Stimulated activated CD4-positive, alpha-beta T cell treated with anti-CD3 and anti-CD28 coated beads, Interleukin-2, amount 100 ng/mL, for 24 hours (primary cell): ENCODE results near the gene DENND10.
"Not testable (repeated sequence)": the region's sequence is repeated elsewhere in the genome, so short reads cannot be mapped to it uniquely, and the experiment has no call there.

Experiments used
- DNase-seq, 2 donors: peaks; one replicate each; pipeline ENCODE4 v3.0.0-alpha.2; 2020

The DENND10 gene

DNA sequence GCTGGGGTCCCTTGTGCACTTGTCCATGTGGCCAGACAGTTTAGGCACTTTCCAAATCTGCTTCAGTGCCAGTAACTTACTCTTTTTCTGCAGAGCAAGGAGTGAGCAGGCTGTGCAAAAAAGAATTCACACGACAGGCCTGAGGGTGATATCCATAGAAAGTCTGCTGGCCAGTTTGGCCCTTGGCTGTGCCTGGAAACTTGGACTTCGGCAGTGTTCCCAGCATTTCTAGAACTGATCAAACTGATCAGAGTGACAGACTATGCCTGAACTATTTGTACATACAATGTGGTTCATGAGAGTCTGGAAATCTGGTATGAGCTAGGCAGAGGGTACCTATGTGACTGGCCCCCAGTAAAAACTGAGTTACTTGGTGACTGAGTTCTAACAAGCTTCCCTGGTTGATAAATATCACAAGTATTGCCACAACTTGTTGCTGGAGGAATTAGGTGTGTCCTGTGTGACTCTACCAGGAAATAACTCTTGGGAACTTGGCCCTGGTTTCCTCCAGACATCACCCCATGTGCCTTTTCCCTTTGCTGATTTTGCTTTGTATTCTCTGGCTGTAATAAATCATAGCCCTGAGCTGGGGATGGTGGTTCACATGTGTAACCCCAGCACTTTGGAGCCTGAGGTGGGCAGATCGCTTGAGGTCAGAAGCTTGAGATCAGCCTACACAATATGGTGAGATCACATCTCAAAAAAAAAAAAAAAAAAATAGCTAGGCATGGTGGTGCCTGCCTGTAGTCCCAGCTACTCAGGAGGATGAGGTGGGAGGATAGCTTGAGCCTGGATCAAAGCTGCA, 3.3 kb upstream of the DENND10 start:
- no peak for DNase-seq

DNA sequence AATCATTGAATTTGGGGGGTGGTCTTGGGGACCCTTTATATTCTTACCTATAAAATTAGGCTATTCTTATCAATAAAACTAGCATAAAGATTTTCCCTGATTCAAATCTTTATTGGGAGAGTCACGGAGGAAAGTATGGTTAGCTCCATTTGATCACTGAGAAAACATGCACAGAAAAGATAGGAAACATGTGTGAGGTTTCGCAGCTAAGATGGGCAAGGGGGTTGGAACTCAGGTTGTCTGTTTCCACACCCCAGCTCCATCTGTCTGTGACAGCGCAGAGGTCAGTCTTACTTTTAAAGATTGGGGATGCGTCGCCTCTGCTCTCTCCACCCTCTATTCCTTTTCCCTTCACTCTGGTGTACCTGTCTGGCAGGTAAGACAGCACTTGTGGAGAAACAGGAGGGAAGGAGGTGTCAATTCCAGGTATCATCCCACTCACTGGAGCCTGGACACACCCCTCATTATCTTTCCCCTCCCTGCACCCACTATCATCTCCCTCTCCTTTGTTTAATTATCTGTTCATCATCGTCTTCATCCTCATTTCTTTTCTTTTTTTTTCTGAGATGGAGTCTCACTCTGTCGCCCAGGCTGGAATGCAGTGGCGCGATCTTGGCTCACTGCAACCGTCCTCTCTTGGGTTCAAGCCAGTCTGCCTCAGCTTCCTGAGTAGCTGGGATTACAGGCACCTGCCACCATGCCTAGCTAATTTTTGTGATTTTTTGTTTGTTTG, 2.4 kb upstream of the DENND10 start:
- no peak for DNase-seq

DNA sequence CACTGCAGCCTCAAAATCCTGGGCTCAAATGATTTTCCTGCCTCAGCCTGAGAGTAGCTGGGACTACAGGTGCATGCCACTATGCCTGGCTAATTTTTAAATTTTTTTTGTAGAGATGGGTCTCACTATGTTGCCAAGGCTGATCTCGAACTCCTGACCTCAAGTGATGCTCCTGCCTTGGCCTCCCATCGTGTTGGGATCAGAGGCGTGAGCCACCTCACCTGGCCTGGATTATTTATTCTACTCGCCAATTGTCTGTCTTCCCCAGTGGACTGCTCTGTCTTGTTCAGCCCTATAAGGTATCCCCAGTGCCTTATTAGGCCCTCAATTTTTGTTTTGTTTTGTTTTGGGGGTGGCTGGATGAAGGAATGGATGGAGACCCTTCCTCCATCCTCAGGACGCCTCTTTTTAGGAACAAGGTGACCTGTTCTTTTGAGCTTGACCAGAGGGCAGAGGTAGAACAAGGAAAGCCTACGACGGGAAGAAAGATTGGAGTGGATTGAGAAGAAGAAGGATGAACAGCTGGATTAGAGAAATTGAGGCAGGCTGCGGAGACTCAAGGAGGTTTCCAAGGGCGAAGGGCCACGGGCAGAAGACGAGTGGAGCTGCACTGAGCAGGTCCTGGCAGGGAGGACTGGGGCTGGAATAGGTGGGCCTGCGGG, 541 bp upstream of the DENND10 start:
- no peak for DNase-seq

DNA sequence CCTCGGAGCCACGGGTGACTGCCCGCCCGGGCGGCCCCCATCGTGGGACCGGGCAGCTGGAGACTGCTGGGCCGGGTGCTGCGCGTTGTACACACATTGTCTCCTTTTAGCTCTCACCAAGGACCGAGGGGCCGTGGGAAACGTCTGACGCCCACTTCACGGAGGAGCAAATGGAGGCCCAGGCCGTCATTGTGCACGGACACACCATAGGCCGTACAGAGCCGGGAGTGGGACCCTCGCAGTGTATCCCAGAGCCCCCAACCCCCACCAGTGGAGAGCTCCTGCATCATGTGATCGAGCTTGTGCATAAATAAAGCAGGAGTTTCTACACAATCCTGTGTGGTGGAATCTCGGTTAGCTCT, 722 bp downstream of the DENND10 start:
- peak; percentile 23 to 28 for DNase-seq

DNA sequence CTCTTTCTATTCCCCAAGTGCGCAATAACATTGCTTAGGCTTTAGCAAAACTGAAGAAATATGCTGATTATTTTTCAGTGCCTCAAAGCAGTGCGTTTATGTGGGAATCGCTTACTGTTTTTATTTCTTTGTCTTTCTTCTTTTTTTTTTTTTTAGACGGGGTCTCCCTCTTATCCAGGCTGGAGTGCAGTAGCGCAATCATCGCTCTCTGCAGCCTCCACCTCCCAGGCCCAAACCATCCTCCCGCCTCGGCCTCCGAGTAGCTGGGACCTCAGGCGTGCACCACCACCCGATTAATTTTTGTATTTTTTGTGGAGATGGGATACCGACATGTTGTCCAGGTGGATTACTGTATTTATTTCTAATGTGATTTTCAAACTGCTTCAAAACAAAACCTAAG, 1.2 kb downstream of the DENND10 start:
- DNase-seq = no peak

DNA sequence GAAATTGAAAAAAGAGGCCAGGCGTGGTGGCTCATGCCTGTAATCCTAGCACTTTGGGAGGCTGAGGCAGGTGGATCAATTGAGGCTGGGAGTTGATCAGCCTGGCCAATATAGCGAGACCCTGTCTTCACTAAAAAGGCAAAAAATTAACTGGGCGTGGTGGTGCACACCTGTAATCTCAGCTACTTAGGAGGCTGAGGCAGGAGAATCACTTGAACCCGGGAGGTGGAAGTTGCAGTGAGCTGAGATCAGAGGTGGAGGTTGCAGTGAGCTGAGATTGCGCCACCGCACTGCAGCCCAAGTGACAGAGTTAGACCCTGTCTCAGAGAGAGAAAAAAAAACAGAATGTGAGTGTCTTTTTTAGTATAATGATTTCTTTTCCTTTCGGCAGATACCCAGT, 2.0 kb downstream of the DENND10 start:
- DNase-seq = not testable (repeated sequence)

DNA sequence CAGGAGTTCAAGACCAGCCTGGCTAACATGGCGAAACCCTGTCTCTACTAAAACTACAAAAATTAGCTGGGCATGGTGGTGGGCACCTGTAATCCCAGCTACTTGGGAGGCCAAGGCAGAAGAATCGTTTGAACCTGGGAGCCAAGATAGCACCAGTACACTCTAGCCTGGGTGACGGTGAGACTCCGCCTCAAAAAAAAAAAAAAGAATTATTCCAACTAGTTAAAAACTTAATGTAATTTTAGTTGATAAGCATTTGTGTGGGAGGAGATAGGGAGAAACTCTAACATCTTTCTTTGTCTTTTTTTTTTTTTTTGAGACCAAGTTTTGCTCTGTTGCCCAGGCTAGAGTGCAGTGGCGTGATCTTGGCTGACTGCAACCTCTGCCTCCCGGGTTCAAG, 3.2 kb downstream of the DENND10 start:
- DNase-seq = not testable (repeated sequence)

DNA sequence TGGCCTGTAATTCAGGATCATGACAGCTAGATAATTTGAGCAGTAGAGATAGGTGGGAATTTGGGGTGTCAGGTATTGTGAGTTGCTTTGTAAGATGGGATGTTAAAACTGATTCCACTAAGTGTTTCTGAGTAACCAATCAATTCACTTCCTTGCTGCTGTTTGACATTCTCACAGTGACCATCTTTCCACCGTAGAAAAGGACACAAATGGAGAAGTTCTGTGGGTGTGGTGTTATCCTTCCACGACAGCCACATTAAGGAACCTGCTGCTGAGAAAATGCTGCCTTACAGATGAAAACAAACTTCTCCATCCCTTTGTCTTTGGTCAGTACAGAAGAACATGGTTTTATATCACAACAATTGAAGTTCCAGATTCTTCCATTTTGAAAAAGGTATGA, 3.9 kb downstream of the DENND10 start:
- not testable (repeated sequence) for DNase-seq

DNA sequence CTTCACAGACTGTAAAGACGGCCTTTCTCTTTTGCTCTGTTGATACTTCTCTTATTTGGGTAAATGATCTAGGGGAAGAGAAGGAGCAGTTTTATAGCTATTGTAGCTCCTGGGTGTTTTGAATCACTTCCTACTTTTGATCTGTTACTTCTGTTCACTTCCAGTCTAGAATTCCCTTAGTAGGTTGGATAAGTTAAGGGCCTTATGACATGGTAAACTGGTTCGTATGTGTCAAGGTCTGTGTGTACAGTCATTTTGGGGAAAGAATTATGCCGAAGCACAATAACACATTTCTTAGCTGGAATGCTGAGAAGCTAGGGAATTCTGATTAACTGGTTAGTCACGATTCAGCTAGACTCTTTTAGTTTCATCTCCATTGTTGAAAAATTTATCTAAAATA, 8.1 kb downstream of the DENND10 start:
- DNase-seq = no peak

DNA sequence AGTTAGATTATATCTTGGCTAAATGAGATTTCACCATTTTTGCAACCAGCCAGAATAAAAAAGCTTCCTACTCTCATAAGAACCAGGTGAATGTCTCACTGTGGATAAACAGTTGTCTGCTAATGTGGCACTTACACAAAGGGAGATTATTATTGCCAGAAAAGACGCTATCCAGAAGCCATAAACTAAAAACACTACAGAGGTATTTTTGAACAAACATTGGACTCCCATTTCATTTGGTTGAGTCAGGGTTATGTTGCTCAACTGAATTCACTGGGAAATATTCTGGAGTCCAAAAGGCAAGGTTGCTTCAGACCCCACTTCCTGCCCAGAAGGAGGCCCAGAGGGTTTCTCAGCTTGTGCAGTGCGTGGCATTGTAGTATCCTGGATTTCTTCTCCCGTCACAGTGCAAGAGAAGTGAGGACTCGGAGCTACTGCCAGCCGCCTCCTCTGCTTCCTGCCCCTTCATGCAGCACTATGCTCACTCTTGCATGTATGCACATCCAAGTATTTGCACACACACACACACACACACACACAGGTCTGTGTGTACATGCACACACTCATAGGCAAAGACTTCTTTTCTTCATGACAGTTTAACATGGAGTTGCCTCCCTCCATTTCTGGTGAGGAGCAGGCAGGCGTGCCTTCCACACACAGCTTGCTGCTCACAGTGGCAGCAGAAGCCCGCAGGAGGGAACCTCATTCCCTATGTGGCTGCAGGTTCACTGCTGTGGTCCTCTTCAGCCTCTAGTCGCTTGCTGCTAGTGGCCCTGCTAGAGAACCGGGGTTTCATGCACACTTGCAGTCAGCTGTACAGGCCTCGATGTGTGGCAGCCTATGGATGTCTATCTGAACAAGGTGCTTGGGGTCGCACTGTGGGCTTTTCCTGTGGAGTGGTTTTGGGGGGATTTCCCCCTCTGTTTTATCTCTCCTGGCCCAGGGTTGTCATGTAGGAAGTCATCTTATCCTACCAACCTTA, 10.1 kb downstream of the DENND10 start:
- DNase-seq = no peak

DNA sequence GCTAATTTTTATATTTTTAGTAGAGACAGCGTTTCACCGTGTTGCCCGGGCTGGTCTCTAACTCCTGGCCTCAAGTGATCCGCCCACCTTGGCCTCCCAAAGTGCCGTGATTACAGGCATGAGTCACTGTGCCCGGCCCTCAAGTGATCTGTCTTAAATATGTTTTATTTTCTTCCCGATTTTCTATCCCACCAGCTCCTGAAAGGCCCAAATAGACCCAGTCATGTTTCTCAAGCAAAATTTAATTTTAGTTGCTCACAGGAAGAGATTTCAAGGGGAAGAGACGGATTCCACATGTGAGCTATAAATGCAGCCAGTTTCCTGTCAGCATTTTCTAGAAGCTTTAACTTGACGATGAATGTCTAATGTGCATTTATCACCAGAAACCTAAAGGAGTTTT, 12.0 kb downstream of the DENND10 start:
- no peak for DNase-seq

DNA sequence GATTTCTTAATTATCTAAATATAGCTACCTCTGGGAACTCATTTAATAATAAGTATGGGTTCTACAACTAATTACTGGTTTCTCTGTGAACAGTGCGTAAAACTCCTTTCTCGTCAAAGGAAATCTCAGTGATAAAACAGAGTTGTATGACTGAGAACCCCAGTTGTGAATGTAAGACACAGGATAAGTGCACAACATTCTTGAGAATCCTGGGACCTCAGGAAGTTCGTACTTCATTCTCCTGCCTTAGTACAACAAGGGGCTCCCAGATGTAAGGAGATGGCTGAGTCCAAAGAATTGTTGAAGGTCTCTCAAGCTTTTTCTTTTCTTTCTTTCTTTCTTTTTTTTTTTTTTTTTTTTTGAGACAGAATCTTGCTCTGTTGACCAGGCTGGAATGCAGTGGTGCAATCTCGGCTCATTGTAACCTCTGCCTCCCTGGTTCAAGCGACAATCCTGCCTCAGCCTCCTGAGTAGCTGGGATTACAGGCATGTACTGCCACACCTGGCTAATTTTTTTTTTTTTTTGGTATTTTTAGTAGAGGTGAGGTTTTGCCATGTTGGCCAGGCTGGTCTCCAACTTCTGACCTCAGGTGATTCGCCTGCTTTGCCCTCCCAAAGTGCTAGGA, 12.5 kb downstream of the DENND10 start:
- DNase-seq = no peak

DNA sequence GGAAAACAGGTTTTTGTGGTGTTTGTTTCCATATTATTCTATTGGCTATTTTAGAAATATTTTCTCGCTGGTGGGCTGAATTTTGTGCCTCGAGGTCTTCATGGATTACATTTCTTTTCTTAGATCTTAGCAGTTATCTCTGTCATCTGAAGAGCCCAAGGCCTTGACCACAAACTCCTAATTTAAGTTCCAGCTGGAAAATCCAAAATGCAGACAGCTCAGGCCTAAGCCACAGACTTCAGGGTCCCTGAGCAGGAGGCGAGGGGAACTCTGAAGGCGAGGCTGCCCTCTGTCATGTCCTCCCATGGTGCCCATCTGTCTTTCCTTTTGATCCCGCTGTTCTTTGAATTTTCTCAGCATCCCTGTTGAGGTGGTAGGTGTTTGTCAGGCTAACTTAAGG, 14.3 kb downstream of the DENND10 start:
- no peak for DNase-seq

DNA sequence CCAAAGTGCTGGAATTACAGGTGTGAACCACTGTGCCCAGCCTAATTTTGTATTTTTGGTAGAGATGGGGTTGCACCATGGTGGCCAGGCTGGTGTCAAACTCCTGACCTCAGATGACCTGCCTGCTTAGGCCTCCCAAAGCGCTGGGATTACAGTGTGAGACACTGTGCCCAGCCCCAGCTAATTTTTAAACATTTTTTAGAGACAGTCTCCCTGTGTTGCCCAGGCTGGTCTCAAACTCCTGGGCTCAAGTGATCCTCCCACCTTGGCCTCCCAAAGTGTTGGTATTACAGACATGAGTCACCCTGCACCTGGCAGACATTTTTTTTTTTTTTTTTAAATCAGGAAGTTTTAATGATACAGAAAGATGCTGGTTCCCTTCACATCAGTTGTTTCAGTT, 15.5 kb downstream of the DENND10 start:
- no peak for DNase-seq

DNA sequence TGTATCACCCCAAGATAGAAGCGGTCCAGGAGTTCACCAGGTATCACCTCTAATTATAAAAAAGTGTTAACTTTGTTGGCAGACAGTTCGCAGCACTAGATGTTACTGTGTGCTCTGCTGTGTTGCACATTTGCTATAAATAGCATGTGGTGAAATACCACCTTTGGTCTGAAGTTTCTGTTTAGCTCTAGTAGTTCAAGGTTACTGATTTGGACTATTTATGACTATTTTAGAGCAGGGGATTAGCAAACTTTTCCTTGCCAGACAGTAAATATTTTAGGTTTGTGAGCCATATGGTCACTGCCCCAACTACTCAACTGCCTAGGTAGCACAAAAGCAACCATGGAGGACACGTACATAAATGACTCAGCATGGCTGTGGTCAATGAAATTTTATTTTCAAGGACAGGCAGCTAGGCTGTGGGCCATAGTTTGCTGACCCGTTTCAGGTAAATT, 16.5 kb downstream of the DENND10 start:
- DNase-seq = no peak

DNA sequence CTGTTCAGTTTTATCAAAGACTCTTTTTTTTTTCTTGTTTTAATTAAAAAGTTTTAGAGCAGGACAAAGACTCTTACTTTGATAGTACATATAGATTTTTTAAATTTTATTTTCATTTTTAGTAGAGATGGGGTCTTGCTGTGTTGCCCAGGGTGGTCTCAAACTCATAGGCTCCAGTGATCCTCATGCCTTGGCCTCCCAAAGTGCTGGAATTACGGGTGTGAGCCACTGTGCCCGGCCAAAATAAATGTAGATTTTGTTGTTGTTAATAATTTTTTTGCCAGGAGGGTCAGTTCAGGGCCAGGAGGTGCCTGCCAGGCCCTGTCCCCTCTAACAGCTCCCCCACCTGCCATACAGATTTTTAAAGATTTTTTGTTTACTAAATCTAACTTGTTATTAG, 17.0 kb downstream of the DENND10 start:
- no peak for DNase-seq

DNA sequence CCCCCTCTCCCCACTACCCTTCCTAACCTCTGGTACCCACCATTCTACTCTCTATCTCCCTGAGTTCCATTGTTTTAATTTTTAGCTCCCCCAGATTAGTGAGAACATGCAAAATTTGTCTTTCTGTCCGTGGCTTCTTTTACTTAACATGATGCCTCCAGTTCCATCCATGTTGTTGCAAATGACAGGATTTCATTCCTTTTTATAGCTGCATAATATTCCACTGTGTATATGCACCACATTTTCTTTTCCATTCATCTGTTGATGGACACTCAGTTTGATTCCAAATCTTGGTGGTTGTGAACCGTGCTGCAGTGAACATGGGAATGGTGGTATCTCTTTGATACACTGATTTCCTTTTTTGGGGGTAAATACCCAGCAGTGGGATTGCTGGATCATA, 22.0 kb downstream of the DENND10 start:
- no peak for DNase-seq

DNA sequence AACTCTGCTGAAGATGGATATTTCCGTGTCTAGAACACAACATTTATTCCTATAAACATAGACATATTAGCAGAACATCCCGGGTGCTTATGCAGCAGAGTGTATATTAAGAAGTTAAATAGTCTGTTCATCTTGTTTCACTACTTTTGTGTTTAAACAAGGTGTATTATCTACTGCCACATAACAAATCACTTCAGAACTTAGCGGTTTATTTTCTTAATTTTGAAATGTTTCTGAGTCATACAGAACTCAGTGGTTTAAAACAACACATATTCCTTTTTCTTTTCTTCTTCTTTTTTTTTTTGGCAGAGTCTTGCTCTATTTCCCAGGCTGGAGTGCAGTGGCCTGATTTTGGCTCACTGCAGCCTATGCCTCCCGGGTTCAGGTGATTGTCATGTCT, 25.8 kb downstream of the DENND10 start:
- no peak for DNase-seq

DNA sequence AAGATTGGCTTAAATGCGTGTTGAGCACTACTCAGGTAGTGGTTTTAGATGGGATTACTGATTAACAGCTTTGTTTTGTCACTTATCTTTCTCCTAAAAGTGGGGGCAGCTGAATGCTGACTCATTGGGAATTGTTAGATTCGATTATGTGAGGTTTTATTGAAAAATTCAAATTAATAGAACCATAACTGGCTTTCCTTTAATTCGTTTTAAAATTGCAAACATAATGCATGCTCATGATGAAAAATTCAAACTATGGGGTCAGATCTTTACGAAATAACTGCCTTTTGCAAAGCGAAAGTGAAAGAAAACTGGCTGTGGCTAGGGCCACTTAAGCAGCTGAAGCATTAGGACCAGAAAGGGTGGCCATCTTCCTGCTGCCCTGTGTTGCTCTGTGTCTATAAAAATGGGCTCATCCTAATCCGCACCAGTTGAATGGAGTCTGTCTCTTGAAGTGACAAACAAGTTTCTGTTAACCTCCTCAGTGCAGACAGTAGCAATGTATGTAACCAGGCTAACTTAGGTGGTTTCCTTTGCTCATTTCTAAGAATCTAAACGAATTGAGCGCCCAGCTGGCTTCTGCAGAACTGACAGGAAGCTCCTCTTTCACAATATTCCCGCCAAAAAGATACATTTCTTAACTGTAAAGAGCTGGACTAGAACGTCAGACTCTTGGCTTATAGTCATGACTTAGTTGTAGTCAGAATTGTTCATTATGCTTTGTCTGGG, 27.8 kb downstream of the DENND10 start:
- DNase-seq = peak; percentile 26 to 40

DNA sequence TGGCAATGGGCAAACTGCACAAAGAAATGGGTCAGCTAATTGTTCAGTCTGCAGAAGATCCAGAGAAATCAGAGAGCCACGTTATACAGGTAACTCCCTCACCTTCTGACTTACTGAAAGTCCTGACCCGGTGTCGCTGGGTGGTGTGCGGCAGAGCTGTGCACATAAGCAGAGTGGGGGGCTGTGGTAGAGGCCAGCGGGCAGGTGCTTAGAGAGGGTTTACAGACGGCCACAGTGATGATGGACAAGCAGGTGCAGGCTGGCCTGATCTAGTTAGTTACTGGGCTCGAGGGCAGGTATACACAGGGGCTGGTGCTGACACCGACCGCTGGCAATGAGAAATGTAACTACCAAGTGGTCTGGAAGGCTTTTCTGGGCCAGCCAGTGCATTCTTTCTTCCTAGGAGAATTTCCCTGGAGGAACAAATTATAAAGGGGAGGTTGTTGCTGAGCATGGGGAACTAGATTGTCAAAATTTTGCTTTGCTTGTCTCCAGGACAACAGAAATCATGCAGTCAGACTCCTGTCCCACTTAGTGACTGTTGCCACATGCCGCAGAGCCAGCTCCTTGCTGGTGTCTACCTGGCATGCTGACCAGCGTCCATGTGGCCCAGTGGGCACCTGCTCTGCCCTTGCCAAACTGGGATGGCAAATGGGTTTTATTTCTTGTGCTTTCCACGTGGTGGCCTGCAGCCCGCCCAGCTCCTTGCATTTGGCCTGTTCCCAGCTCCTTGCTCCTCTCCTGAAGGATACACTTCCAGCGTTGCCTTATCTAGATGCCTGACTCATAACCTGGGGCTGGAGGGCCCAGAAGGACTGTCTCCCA, 28.8 kb downstream of the DENND10 start:
- no peak for DNase-seq

DNA sequence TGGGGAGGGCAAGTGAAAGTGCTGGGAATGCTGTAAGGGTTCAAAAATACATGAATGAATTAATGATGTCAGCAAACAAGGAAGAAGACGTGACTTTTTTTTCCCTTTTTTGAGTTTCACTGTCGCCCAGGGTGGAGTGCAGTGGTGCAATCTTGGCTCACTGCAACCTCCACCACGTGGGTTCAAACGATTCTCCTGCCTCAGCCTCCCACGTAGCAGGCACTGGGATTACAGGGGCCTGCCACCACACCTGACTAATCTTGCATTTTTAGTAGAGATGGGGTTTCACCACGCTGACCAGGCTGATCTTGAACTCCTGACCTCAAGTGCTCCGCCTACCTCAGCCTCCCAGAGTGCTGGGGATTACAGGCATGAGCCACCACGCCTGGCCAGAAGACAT, 30.0 kb downstream of the DENND10 start:
- DNase-seq = peak; percentile 37 to 52
